ENCODE results near the gene KCTD17.

The KCTD17 gene

DNA sequence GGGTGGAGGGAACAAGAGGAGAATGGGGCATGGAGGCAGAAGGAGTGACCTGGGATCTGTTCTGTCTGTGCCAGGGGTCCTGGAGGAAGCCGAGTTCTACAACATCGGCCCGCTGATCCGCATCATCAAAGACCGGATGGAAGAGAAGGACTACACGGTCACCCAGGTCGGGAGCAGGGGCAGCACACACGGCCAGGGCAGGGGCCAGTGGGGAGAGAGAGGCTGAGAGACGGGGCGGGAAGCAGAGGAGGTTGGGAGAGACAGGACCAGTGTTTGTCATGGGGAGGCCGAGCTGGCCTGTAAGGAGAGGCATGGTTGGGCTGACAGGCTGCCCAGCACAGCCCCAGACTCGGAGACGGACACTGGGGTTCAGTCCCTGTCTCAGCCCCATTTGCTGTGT is 4.7 kb downstream of the KCTD17 start:
- DNase-seq (ENCODE audit: low read depth in 1 of 2, low spot score in 1 of 2) = no peak
- H3K27me3 ChIP-seq (ENCODE audit: insufficient read depth, poor library complexity, severe bottlenecking) = peaks cover 16% of the 10 kb centered on the region
- no peak overlapping the region for H3K4me3 ChIP-seq (replicated peaks; ENCODE audit: insufficient read depth, low read length)
- H3K27ac ChIP-seq (replicated peaks) = no peak overlapping the region
- TF ChIP-seq SPI1 (IDR thresholded peaks at IDR 0.05; ENCODE audit: borderline replicate concordance, low read depth) (no peak), GABPA (IDR thresholded peaks at IDR 0.05; ENCODE audit: low read depth) (no peak), POLR2AphosphoS5 (IDR thresholded peaks at IDR 0.05; ENCODE audit: low read depth) (no peak)
- TF ChIP-seq, protein P1, sequence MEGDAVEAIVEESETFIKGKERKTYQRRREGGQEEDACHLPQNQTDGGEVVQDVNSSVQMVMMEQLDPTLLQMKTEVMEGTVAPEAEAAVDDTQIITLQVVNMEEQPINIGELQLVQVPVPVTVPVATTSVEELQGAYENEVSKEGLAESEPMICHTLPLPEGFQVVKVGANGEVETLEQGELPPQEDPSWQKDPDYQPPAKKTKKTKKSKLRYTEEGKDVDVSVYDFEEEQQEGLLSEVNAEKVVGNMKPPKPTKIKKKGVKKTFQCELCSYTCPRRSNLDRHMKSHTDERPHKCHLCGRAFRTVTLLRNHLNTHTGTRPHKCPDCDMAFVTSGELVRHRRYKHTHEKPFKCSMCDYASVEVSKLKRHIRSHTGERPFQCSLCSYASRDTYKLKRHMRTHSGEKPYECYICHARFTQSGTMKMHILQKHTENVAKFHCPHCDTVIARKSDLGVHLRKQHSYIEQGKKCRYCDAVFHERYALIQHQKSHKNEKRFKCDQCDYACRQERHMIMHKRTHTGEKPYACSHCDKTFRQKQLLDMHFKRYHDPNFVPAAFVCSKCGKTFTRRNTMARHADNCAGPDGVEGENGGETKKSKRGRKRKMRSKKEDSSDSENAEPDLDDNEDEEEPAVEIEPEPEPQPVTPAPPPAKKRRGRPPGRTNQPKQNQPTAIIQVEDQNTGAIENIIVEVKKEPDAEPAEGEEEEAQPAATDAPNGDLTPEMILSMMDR (IDR thresholded peaks at IDR 0.05; ENCODE audit: insufficient read depth, low read length) = no peak
- TF ChIP-seq, protein P2, sequence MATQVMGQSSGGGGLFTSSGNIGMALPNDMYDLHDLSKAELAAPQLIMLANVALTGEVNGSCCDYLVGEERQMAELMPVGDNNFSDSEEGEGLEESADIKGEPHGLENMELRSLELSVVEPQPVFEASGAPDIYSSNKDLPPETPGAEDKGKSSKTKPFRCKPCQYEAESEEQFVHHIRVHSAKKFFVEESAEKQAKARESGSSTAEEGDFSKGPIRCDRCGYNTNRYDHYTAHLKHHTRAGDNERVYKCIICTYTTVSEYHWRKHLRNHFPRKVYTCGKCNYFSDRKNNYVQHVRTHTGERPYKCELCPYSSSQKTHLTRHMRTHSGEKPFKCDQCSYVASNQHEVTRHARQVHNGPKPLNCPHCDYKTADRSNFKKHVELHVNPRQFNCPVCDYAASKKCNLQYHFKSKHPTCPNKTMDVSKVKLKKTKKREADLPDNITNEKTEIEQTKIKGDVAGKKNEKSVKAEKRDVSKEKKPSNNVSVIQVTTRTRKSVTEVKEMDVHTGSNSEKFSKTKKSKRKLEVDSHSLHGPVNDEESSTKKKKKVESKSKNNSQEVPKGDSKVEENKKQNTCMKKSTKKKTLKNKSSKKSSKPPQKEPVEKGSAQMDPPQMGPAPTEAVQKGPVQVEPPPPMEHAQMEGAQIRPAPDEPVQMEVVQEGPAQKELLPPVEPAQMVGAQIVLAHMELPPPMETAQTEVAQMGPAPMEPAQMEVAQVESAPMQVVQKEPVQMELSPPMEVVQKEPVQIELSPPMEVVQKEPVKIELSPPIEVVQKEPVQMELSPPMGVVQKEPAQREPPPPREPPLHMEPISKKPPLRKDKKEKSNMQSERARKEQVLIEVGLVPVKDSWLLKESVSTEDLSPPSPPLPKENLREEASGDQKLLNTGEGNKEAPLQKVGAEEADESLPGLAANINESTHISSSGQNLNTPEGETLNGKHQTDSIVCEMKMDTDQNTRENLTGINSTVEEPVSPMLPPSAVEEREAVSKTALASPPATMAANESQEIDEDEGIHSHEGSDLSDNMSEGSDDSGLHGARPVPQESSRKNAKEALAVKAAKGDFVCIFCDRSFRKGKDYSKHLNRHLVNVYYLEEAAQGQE (IDR thresholded peaks at IDR 0.05; ENCODE audit: insufficient replicate concordance, low read depth) = no peak

DNA sequence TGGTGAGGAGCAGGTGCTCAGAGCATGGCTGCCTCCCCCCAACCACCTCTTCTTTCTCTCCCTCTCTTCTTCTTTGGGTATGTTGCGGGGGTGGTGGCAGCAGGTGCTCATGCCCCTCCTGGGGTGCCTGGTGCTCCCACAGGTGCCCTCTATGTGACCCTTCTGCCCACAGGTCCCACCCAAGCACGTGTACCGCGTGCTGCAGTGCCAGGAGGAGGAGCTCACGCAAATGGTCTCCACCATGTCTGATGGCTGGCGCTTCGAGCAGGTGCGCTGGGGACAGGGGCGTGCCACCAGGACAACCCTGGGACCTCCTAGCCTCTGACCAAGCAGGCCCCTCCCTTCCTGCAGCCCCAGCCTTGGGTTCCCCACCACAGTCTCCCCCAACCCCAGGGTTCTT is 5.7 kb downstream of the KCTD17 start:
- DNase-seq (ENCODE audit: low read depth in 1 of 2, low spot score in 1 of 2) = no peak
- peaks cover 17% of the 10 kb centered on the region for H3K27me3 ChIP-seq (ENCODE audit: insufficient read depth, poor library complexity, severe bottlenecking)
- H3K4me3 ChIP-seq (replicated peaks; ENCODE audit: insufficient read depth, low read length) = no peak overlapping the region
- no peak overlapping the region for H3K27ac ChIP-seq (replicated peaks)
- no peak for TF ChIP-seq POLR2AphosphoS5 (IDR thresholded peaks at IDR 0.05; ENCODE audit: low read depth)
- TF ChIP-seq, protein P1 (IDR thresholded peaks at IDR 0.05; ENCODE audit: insufficient read depth, low read length) = no peak
- TF ChIP-seq, protein P2 (IDR thresholded peaks at IDR 0.05; ENCODE audit: insufficient replicate concordance, low read depth) = no peak

DNA sequence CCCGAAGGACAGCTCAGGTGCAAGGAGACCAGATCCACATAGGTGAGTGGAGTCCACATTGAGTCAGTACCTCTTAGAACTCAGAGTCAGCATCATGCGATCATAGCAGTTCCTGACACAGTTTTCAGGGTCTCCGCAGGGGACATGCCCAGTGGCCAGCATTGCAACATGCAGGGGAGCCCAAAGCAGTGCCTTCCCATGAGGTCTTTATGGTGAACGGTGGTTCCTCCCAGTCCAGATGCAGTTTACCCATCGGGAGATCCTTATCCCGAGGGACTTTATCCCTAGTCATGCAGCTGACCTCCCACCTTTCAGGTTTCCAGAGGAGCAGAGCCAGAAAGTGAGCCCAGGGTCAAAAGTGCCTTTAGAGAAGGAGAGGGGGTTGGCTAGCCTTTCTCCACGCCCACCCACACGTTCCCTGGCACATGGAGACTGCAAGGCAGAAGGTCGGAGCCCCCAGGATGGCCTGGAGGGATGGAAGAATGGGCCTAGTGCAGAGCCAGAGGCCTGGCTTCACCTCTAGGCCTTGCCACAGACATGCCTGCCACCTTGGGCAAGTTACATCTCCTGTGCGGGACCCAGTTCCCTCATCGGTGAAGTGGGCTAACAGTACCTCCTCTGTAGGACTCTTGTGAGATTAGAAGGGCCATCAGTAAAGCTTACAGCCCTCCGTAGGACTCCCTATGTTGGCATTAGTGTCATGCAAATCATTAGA is 6.4 kb downstream of the KCTD17 start:
- H3K4me3 ChIP-seq (replicated peaks; ENCODE audit: insufficient read depth, low read length) = no peak overlapping the region
- no peak overlapping the region for H3K27ac ChIP-seq (replicated peaks)
- TF ChIP-seq SPI1 (IDR thresholded peaks at IDR 0.05; ENCODE audit: borderline replicate concordance, low read depth) = no peak
- TF ChIP-seq, protein P1 (IDR thresholded peaks at IDR 0.05; ENCODE audit: insufficient read depth, low read length) = no peak
- DNase-seq (ENCODE audit: low read depth in 1 of 2, low spot score in 1 of 2) = no peak
- peaks cover 18% of the 10 kb centered on the region for H3K27me3 ChIP-seq (ENCODE audit: insufficient read depth, poor library complexity, severe bottlenecking)

All from HL-60 (cell line).